ENCODE measurements around the gene PLXND1.
A peak's percentile ranks its signal among the peaks of the same experiment; 100 is the strongest.
"Not testable (repeated sequence)": the region's sequence is repeated elsewhere in the genome, so short reads cannot be mapped to it uniquely, and the experiment has no call there.

PLXND1 gene

GRCh38 chr3:129548104-129548965, 58.1 kb downstream of the PLXND1 start:
- DNase-seq (ENCODE audit: low spot score), result no peak

- DNase-seq (ENCODE audit: low spot score), result no peak
These were observed 59.2 kb downstream of the PLXND1 start for GRCh38 chr3:129547241-129547640.

GRCh38 chr3:129545951-129546350, 60.5 kb downstream of the PLXND1 start:
- not testable (repeated sequence) for DNase-seq (ENCODE audit: low spot score)

GRCh38 chr3:129543999-129544398, 62.5 kb downstream of the PLXND1 start:
- no peak for DNase-seq (ENCODE audit: low spot score)

GRCh38 chr3:129543156-129543790, 63.2 kb downstream of the PLXND1 start, which contains the start of gene H1-8:
TSS of gene H1-8 (plus strand) at chr3:129543175. CDS start at chr3:129543219, 44 bp downstream.
- DNase-seq (ENCODE audit: low spot score), result no peak

- DNase-seq (ENCODE audit: low spot score), result no peak
These were observed 63.7 kb downstream of the PLXND1 start for GRCh38 chr3:129542747-129543146.

GRCh38 chr3:129540776-129541516, 65.5 kb downstream of the PLXND1 start:
- no peak for DNase-seq (ENCODE audit: low spot score)

- DNase-seq (ENCODE audit: low spot score), result no peak
These were observed 67.3 kb downstream of the PLXND1 start for GRCh38 chr3:129539206-129539605.

- no peak for DNase-seq (ENCODE audit: low spot score)
These were observed 69.7 kb downstream of the PLXND1 start for GRCh38 chr3:129536804-129537203.

GRCh38 chr3:129536374-129536667, 70.2 kb downstream of the PLXND1 start:
- DNase-seq (ENCODE audit: low spot score), result no peak

- no peak for DNase-seq (ENCODE audit: low spot score)
These were observed 71.4 kb downstream of the PLXND1 start for GRCh38 chr3:129535075-129535474.

- DNase-seq (ENCODE audit: low spot score), result no peak
These were observed 71.9 kb downstream of the PLXND1 start for GRCh38 chr3:129534428-129535027.

- DNase-seq (ENCODE audit: low spot score), result no peak
These were observed 73.1 kb downstream of the PLXND1 start for GRCh38 chr3:129533406-129533805.

- DNase-seq (ENCODE audit: low spot score), result no peak
These were observed 74.2 kb downstream of the PLXND1 start for GRCh38 chr3:129532261-129532660.

- no peak for DNase-seq (ENCODE audit: low spot score)
These were observed 74.8 kb downstream of the PLXND1 start for GRCh38 chr3:129531699-129532098.

- DNase-seq (ENCODE audit: low spot score), result no peak
These were observed 75.7 kb downstream of the PLXND1 start for GRCh38 chr3:129530821-129531220.

GRCh38 chr3:129530251-129530791, 76.2 kb downstream of the PLXND1 start:
- DNase-seq (ENCODE audit: low spot score), result peak; percentile 71

- DNase-seq (ENCODE audit: low spot score), result no peak
These were observed 76.9 kb downstream of the PLXND1 start for GRCh38 chr3:129529436-129530210.

GRCh38 chr3:129528589-129529100, 77.8 kb downstream of the PLXND1 start, which contains the start of gene RHO:
TSS of gene RHO (plus strand) at chr3:129528639. CDS start at chr3:129528734, 95 bp downstream.
- DNase-seq (ENCODE audit: low spot score), result no peak

- DNase-seq (ENCODE audit: low spot score), result no peak
These were observed 79.2 kb downstream of the PLXND1 start for GRCh38 chr3:129527262-129527661.
